Activated CD4-positive, alpha-beta T cell treated with anti-CD3 and anti-CD28 coated beads, Interleukin-2, Interleukin-4, amounts not matched to agents 100 ng/mL and 50 ng/mL, durations not matched to agents 16 hours and 8 hours (primary cell): ENCODE measurements around the gene PARN.
"Not testable (repeated sequence)": the region's sequence is repeated elsewhere in the genome, so short reads cannot be mapped to it uniquely, and the experiment has no call there.

Experiments
- DNase-seq: peaks from one replicate; pipeline ENCODE4 v3.0.0-alpha.2; 2020; ENCODE audit warnings: low spot score

Gene PARN

GRCh38 chr16:14629919-14630619 is at the start of gene PARN:
PARN (minus strand) TSS chr16:14630260; CDS start chr16:14630125, 135 bp downstream.
- peak; percentile 98 for DNase-seq

GRCh38 chr16:14678748-14679497 is 48.9 kb upstream of the PARN start:
- no peak for DNase-seq

GRCh38 chr16:14677627-14678026 is 47.6 kb upstream of the PARN start:
- DNase-seq, result no peak

GRCh38 chr16:14676633-14677032 is 46.6 kb upstream of the PARN start:
- no peak for DNase-seq

GRCh38 chr16:14672403-14672971 is 42.4 kb upstream of the PARN start:
- DNase-seq, result peak; percentile 6

GRCh38 chr16:14669776-14670175 is 39.7 kb upstream of the PARN start:
- DNase-seq, result no peak

- DNase-seq, result no peak
Measured at GRCh38 chr16:14668556-14669223, 38.6 kb upstream of the PARN start.

- DNase-seq, result no peak
Measured at GRCh38 chr16:14667347-14668266, 37.5 kb upstream of the PARN start.

GRCh38 chr16:14658063-14658462 is 28.0 kb upstream of the PARN start:
- no peak for DNase-seq

- no peak for DNase-seq
Measured at GRCh38 chr16:14652726-14653125, 22.7 kb upstream of the PARN start.

GRCh38 chr16:14650629-14651028 is 20.6 kb upstream of the PARN start:
- no peak for DNase-seq

- no peak for DNase-seq
Measured at GRCh38 chr16:14649816-14650215, 19.8 kb upstream of the PARN start.

GRCh38 chr16:14641926-14642325 is 11.9 kb upstream of the PARN start:
- no peak for DNase-seq

GRCh38 chr16:14641206-14641605 is 11.1 kb upstream of the PARN start:
- no peak for DNase-seq

- no peak for DNase-seq
Measured at GRCh38 chr16:14640538-14640937, 10.5 kb upstream of the PARN start.

GRCh38 chr16:14636951-14637240 is 6.8 kb upstream of the PARN start:
- DNase-seq, result not testable (repeated sequence)

GRCh38 chr16:14636179-14636950 is 6.3 kb upstream of the PARN start:
- not testable (repeated sequence) for DNase-seq

- DNase-seq, result no peak
Measured at GRCh38 chr16:14635395-14636165, 5.5 kb upstream of the PARN start.

- no peak for DNase-seq
Measured at GRCh38 chr16:14634389-14634725, 4.3 kb upstream of the PARN start.
